KOPT-K1 (cell line): Measurements from ENCODE around the gene GABRR3.

ENCODE experiments used
- H3K27ac ChIP-seq: fragments of 200-600 bp; sonication (generic); 2 replicates; pipeline ENCODE4 v1.5.1; 2016; ENCODE audit warnings: antibody characterized with exemption, mild to moderate bottlenecking, low read depth, low read length; ENCODE audit not compliant: poor library complexity, severe bottlenecking
- H3K36me3 ChIP-seq: fragments of 200-600 bp; sonication (generic); 2 replicates; pipeline ENCODE4 v1.5.1; 2017; ENCODE audit warnings: antibody characterized with exemption, mild to moderate bottlenecking, low read length, moderate library complexity; ENCODE audit not compliant: insufficient read depth
- H3K9me3 ChIP-seq: fragments of 200-600 bp; sonication (generic); 2 replicates; pipeline ENCODE4 v1.5.1; 2017; ENCODE audit warnings: antibody characterized with exemption, low read length, mild to moderate bottlenecking; ENCODE audit not compliant: insufficient read depth, poor library complexity, severe bottlenecking

The GABRR3 gene

DNA sequence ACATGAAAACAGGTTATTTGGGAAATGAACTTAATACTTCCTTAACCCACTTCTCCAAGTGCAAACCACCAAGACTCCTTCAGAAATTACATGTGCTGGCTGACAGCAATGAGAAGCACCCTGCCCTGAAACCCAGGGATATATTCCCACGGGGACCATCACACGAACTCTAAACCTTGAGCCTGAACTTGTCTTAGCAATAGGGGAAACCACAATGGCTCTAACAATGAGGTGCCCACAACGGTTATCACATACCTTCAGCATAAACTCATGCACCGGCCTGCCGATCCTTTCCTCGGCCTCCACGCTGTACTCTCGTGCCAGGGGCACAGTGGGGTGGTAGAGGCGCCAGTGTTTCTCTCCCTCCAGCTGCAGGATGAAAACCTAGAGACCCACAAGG lies 76.3 kb downstream of the GABRR3 start:
- H3K27ac ChIP-seq = no peak overlapping the region
- no peaks in the 10 kb centered on the region for H3K36me3 ChIP-seq
- no peaks in the 10 kb centered on the region for H3K9me3 ChIP-seq

DNA sequence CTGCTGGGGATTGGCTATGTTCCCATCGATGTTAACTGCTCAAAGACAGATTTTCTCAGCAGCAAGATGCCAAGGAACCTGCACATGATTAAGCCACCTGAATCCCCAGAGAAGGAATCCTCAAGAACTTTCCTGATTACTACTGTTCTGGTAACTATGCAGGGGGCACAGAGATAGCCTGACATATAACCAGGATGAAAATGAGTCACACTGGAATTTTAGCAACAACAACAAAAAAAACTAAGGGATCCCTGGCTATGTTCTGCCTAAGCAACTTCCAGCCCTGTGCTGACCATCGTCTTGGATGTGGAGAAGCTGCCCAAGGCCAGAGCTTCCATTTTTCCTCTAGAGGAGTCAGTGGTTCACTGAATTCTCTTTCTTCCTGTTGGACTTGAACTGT lies 76.7 kb downstream of the GABRR3 start:
- Histone ChIP-seq H3K27ac (no peak overlapping the region), H3K36me3 (no peaks in the 10 kb centered on the region), H3K9me3 (no peaks in the 10 kb centered on the region)

DNA sequence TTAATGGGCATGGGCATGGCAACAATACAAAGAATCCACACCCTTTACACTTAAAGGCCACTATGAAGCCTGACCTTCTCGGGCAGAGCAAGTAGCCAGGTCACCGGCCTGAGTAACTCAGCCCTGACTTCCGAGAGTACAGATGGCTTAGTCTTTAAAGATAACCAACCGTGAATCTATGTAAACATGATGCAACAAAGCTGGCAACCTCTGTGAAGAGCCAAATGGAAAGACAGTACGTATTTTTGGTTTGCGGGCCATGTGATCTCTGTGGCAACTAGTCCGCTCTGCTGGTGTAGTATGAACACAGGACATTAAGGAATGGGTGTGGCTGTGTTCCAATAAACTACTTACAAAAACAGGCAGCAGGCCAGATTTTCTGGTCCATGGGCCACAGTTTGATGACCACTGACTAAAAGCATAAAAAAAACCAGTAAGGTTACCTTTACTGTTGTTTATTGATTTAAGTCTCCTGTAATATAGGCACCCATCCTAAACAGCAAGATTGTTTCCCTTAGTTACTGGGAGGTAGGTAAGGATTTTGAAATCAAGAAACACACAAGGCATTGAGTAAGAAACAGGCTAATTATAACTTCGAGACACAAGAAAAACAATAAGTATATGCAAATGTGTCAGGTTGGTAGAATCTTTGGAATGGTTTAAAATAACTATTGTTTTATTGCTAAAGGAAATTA lies 77.4 kb downstream of the GABRR3 start:
- H3K9me3 ChIP-seq = no peaks in the 10 kb centered on the region
- no peaks in the 10 kb centered on the region for H3K36me3 ChIP-seq
- H3K27ac ChIP-seq = no peak overlapping the region

DNA sequence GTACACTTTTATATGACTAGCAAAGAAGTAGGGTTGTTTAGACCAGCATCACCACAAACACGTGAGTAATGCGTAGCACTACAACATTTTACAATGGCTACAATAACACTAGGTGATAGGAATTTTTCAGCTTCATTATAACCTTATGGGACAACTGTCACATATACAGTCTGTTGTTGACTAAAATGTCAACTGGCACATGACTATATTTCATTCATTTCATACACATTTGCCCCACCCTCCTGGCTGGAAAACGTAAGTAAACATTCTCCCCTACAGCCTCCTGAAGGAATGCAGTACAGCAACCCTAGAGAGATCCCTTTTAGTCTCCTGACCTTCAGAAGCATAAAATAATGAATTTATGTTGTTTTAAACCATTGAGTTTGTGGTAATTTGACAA lies 79.1 kb downstream of the GABRR3 start:
- H3K27ac ChIP-seq = no peak overlapping the region
- H3K9me3 ChIP-seq = no peaks in the 10 kb centered on the region
- no peaks in the 10 kb centered on the region for H3K36me3 ChIP-seq

DNA sequence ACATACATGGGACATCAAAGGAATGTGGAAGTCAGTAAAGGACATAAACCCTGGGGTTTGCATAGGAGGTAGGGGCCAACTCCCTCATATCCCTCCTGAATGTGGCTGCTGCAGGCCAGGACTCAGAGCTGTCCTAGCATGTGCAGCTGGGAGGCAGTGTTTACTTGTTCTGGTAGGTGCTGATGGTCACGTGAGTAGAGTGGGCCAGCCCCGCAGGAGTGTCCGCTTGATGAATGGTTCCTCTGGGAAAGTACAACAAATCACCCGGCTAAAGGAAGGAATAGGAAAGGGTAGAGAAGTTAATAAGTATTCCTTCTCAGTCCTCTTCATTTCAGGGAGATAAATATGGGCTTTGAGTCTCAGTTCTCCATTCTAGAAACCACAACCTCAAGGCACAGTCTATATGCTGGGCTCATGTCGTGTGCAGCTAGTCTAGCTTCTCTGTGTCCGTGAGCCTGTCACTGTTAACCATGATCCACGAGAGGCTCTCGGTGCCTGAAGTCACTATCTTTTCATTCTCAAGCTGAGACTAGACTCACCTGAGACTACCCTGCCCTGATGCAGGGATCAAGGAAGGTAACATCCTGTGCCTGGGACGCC lies 80.8 kb downstream of the GABRR3 start:
- no peak overlapping the region for H3K27ac ChIP-seq
- H3K36me3 ChIP-seq = no peaks in the 10 kb centered on the region
- H3K9me3 ChIP-seq = no peaks in the 10 kb centered on the region

DNA sequence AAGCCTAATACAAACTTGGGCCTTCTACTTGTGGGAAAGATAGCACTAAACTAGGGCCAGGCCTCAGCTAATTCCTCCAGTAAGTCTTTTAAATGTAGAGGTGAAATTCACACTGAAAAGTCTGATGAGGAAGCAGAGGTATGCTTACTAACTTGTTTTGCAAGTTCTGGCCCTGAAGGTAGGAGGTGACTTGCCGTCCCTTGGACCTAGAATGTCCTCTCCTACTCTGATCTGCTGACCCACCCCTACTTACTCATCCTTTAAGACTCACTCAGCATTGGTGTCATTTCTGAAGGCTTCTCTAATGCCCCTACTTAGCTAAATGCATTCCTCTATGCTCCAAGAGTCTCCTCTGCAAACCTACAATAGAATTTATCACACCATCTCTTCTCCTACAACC lies 82.2 kb downstream of the GABRR3 start:
- Histone ChIP-seq H3K27ac (no peak overlapping the region), H3K36me3 (no peaks in the 10 kb centered on the region), H3K9me3 (no peaks in the 10 kb centered on the region)

DNA sequence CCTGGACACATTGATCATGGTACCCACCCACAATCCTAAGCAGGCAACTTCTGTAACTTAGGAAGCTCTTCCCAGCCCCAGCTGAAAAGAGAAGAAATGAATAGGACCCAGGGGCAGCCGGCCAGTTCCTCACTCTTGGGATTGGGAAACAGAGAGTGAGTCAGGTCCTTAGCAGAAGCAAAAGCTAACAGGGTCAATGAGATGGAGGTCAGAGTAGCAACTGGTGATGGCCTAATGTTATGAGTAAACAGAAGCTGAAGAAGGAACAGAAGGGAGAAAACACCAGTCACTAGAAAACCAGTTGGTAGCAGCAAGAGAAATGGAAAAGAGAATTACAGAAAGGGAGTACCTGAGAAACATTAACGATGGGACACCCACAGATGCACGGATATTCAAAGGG lies 82.8 kb downstream of the GABRR3 start:
- H3K27ac ChIP-seq = no peak overlapping the region
- H3K36me3 ChIP-seq = no peaks in the 10 kb centered on the region
- no peaks in the 10 kb centered on the region for H3K9me3 ChIP-seq

DNA sequence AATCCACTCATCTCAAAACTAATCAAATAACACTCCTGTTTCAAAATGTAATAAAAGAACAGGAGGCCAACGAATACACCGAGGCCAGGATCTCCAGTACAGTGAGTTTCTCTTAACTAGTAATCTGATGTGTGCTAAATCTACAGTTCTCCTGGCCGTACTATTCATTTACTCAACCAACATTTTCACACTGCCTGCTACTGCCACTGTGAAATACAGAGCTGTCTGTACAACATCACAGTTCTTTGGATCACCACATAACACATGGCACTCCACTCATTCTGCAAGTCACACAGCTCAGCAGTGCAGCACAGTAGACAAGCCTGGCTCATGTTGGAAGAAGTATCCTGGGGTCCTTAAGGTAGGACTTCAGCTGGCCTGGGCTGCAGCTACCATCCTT lies 84.8 kb downstream of the GABRR3 start:
- Histone ChIP-seq H3K36me3 (no peaks in the 10 kb centered on the region), H3K27ac (no peak overlapping the region), H3K9me3 (no peaks in the 10 kb centered on the region)

DNA sequence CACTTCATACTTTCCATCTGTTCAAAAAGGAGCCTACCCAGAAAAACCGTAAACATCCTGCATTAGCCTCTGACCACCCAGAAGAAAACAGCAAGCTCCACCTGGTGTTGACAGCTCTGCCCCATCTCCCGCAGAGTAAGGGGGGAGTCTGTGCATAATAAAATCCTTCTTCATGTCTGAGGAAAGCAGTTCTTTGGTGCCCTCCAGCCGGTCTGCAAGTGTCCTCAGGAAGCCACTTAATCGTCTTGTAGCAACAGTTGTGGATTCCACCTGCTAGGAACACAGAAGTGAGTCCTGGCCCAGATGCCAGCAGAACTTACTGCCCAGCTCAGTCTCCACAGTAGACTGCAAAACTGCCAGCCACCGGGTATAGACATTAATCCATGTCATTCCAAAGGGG lies 85.4 kb downstream of the GABRR3 start:
- Histone ChIP-seq H3K9me3 (no peaks in the 10 kb centered on the region), H3K27ac (no peak overlapping the region), H3K36me3 (no peaks in the 10 kb centered on the region)

DNA sequence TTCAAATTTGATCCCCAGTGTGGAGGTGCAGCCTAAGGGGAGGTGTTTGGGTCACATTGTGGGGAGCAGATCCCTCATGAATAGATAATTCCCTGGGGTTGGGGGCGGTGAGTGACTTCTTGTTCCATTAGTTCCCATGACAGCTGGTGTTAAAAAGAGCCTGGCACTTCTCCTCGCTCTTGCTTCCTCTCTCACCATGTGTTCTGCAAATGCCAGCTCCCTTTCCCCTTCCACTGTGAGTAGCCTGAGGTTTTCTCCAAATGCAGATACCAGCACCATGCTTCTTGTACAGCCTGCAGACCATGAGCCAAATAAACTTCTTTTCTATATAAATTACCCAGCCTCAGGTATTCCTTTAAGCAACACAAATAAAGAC lies 86.0 kb downstream of the GABRR3 start:
- no peak overlapping the region for H3K27ac ChIP-seq
- no peaks in the 10 kb centered on the region for H3K9me3 ChIP-seq
- no peaks in the 10 kb centered on the region for H3K36me3 ChIP-seq

DNA sequence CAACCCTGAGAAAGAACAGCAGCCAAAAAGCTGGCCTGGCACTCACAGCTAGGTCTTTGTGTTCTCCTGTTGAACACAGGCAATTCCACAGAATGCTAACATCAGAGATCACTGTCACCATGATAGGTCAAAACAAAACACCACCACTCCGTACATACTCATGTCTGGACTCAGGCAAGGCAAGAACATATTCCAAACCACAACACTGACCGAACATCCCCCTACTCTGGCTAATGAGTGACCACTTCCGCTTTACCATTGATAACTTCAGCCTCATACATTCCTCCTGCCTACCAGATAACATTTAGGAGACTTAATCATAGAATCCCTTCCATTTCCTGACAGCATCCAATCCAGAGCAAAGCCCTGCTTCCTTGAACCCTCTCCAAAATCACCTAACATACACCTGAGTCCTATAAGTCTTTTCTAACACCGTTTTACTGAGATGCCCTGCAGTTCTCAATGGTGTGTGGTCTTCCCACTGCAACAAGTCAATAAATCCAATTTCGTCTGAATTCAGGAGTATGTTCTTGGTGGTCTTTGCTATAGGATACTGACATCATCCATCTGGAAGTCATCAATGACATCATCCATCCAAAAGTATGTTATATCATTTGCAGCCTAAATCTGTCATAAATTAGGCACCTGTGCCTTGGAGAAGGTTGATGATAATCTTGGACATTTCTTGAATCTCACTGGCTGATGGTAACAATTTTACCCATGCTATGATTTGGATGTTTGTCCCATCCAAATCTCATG lies 86.6 kb downstream of the GABRR3 start:
- Histone ChIP-seq H3K36me3 (no peaks in the 10 kb centered on the region), H3K9me3 (no peaks in the 10 kb centered on the region), H3K27ac (no peak overlapping the region)

DNA sequence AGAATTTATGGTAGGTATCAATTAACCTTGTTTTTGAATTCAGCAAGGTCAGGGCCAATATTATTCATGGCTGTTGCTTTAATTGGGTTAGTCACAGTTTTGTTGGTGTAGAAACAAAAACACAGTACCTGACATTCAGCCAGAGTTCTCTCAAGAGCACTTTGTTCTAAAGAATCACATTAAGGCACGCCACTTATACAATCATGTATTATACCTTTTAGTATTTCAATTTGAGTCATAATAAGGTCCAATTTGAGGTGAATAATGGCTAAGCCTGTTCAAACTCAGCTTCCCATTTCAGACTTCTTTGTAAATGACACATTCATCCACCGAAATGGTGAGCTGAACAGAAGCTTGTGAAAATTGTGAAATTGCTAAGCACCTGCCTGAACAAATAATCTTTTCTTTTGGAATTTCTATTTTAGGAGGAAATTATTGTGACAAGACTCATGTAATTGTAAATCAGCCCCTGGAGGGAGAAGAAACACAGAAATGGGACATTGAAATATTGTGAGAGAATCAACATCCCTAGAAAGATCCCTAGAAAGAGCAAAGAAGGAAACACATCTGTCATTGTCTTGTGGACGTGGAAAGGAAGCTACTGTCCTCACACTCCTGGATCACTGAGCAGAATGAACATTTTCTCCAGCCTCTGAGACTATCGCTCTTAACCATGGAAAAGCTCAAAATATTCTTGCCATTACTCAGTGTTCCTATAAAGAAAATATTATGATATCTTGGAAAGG lies 92.1 kb downstream of the GABRR3 start:
- Histone ChIP-seq H3K36me3 (no peaks in the 10 kb centered on the region), H3K9me3 (no peaks in the 10 kb centered on the region), H3K27ac (no peak overlapping the region)

DNA sequence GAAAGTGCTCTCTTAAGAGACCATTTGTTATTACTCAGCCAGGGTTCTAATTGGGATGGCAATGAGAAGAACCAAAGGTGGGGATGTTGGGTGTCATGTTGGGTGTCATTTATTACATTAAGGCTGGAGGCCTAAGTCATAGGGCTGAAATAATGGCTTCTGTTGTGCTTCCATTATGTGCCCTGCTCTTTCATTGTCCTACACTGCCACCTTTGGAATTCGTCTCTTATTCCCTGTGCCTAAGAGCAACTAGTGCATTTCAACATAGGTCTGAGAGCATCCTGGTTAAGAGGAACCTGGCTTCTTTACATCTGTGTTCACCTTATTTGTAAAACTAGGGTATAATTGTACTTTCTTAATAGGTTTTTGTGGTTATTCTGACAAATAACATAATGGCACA lies 95.1 kb downstream of the GABRR3 start:
- H3K36me3 ChIP-seq = no peaks in the 10 kb centered on the region
- no peak overlapping the region for H3K27ac ChIP-seq
- no peaks in the 10 kb centered on the region for H3K9me3 ChIP-seq

DNA sequence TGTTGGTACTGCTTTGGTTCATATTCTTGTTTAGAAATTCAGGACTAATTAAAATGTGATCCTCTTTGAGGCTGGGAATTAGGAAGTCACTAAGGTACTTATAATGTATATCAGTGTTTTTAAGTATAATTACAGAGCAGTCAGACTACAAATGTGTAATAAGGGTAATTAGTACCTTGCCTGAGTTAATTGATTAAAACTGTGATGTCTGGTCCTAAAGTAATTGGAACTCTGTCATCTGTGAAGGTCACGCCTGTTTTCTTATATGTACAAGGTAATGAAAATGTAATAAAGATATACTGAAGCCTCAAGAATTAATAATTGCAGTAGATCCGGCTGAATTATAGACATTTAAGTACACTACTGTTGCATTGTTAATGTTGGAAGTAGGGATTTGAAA lies 95.7 kb downstream of the GABRR3 start:
- H3K36me3 ChIP-seq = no peaks in the 10 kb centered on the region
- no peaks in the 10 kb centered on the region for H3K9me3 ChIP-seq
- H3K27ac ChIP-seq = no peak overlapping the region

DNA sequence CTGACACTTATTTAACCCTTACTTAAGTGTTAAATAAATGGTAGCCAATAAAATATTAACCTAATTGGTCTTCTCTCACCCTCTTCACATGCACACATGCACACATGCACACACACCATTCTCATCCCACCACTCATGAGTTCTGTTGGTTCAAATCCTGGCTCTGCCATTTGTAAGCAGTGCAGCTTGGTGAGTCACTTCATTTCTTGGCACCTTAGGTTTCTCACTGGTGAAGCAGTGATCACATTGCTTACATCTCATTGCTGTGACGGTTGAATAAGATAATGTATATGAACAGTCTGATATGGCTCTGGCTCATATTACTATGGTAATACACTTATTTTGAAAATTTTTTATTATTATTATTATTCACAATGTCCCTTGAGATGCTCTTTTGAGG lies 96.7 kb downstream of the GABRR3 start:
- Histone ChIP-seq H3K27ac (no peak overlapping the region), H3K36me3 (no peaks in the 10 kb centered on the region), H3K9me3 (no peaks in the 10 kb centered on the region)
